Fibroblast of mammary gland (primary cell): ENCODE measurements around the gene BEST3.

ENCODE experiments used
- DNase-seq: peaks from one replicate; pipeline ENCODE4 v3.0.0-alpha.2; 2010; ENCODE audit warnings: low read depth
- H3K4me3 ChIP-seq: 2 replicates; pipeline ENCODE4 v1.5.1; 2011; ENCODE audit warnings: low read depth, mild to moderate bottlenecking, low read length, moderate library complexity; ENCODE audit not compliant: control insufficient read depth
- TF ChIP-seq, protein P1 (sequence below): conservative IDR thresholded peaks from 2 replicates; pipeline ENCODE4 v1.5.1; 2011; ENCODE audit warnings: low read depth, low read length, inconsistent platforms; ENCODE audit not compliant: control insufficient read depth, insufficient read depth

BEST3 gene

DNA sequence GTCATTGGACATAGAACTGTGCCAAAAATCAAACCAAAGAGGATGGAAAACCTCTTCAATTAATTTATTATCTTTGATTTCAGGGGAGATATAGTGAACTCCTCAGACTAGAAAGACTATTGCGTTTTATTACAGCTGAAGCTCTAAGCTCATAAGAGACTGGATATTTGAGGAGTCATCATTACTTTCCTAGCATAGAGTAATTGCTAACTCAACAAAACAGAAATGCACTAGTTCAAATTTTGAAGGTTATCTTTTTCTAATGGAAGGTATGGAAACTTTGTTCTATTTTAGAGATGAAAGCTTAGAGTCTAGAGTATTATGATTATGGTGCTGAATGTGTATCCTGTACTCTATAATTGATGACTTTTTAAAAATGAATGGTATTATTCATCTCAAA, 5.3 kb upstream of the BEST3 start:
- TF ChIP-seq, protein P1, sequence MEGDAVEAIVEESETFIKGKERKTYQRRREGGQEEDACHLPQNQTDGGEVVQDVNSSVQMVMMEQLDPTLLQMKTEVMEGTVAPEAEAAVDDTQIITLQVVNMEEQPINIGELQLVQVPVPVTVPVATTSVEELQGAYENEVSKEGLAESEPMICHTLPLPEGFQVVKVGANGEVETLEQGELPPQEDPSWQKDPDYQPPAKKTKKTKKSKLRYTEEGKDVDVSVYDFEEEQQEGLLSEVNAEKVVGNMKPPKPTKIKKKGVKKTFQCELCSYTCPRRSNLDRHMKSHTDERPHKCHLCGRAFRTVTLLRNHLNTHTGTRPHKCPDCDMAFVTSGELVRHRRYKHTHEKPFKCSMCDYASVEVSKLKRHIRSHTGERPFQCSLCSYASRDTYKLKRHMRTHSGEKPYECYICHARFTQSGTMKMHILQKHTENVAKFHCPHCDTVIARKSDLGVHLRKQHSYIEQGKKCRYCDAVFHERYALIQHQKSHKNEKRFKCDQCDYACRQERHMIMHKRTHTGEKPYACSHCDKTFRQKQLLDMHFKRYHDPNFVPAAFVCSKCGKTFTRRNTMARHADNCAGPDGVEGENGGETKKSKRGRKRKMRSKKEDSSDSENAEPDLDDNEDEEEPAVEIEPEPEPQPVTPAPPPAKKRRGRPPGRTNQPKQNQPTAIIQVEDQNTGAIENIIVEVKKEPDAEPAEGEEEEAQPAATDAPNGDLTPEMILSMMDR = no peak
- no peak for DNase-seq
- H3K4me3 ChIP-seq = no peak overlapping the region

DNA sequence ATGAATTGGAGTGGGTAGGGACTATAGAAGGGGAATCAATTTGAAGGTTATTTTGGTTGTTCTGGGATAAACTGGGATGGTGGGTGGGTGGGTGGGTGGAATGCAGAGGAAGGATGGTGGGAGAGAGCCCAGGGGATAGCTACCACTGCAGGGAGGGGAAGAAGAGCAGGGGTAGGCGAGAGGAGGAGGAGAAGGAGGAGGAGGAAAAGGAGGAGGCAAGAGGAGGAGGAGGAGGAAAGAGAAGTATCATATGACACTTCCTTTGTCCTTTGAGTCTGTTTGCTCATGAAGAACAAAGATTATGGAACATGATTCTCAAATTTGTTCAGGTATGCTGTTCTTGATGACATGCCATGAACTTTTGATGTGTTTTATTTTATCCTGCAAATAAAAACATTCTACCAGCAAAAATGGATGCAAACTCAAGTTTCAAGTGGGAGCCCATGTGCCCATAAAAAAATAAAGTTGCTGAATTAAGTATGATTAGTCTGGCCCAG, 4.1 kb upstream of the BEST3 start:
- no peak for DNase-seq
- no peak overlapping the region for H3K4me3 ChIP-seq
- TF ChIP-seq, protein P1 = no peak

DNA sequence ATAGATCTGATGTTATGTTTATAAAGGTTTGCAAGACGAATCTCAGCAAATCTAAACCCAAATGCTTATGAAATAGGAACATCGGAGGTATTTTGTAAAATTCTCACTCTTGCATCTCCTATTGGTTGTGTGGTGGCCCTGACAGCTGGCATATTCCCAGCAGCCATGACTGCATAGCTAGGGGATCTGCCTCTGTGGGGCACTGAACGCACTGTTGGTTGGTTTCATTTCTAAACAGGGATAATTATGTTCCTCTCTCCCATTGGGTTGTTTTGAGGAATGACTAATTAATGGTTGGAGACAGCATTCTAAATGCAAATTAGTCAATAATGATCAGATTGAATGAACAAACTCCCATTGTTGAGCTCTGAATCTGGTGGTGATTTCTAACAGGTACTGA, 2.7 kb upstream of the BEST3 start:
- TF ChIP-seq, protein P1 = no peak
- no peak overlapping the region for H3K4me3 ChIP-seq
- no peak for DNase-seq

DNA sequence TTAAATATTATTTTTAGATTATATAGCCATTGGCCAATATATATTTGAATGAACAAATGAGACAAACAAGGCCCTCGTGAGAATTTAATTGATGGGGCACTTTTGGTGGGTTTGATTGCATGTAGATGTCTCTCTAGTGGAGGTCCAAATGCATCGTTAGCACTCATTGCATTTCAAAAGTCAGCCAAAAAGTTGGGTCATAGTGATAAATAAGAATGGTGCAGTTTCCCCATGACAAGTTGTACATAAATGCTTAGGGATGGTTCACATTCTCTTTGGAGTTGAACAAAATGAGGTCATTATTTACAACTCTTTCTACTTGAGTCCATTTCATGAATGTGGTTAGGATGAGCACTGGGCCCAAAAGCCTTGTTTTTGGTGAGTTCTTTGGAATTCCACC, 1.0 kb downstream of the BEST3 start:
- TF ChIP-seq, protein P1 = no peak
- no peak overlapping the region for H3K4me3 ChIP-seq
- DNase-seq = no peak

DNA sequence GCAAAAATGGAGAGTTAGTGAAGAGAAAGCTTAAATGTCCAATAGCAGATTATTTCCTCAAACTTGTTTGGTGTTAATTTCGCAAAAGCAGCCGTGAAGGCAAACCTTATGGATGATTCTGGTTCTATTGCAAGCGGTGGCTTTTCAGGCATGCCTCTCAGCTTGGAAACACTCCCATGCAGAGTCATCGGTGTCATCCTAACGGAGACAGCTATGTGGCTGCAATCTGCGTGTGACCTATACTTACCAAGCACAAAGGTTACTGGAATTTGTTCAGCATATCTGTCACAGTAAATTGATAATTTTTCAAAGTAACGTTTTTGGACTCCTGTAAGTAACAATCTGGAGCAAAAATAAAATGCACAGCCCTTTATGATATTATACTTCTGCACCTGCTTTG, 5.0 kb downstream of the BEST3 start:
- H3K4me3 ChIP-seq = no peak overlapping the region
- TF ChIP-seq, protein P1 = no peak
- DNase-seq = no peak

DNA sequence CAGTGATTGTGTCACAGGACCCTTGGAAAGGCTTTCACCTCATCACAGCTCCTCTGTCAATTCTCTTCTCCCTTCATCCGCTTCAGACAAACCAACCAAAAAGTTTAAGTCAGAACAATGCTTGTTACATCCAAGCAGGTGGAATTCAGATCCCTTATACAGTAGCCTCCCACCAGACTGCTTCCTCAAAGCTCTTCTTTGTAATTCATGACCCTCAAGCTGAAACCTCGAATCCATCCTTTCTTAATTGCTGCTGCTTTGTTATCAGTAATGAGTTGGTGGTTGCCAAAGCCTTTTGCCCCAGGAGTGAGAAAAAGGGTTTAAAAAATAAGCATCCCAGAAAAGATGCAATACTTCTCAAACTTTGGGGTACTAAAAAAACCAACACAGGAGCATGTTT, 9.5 kb downstream of the BEST3 start:
- no peak overlapping the region for H3K4me3 ChIP-seq
- TF ChIP-seq, protein P1 = no peak

More for the DNA sequence above, 9.5 kb downstream of the BEST3 start:
- no peak for DNase-seq
